ENCODE data around the gene WDR33. TPM values are rescaled to one million over a fixed set of nuclear protein-coding genes. Genes with fewer than 3 reads are reported as not detected.

The WDR33 gene
- total RNA-seq, 1 donor from 2014 or later, result 31.3 TPM

DNA sequence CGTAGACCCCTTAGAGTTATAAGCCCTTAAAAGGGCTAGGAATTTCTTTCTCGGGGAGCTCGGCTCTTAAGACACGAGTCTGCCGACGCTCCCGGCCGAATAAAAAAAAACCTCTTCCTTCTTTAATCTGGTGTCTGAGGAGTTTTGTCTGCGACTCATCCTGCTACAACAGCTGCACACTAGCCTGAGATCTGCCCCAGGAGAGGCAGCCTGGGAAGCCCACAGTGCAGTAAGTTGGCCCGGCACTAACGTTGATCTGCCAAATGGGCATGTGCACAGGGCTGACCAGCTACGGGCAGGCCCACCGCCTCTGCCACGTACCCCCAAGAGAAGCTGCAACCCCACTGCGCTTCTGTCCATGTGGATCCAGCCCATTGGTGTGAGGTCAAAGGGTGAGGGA, 127.2 kb downstream of the WDR33 start:
- Histone ChIP-seq H3K4me3 (ENCODE audit: low read depth, low read length) (no peak overlapping the region), H3K27me3 (ENCODE audit: control insufficient read depth, insufficient read depth, low read length) (no peaks in the 10 kb centered on the region), H3K36me3 (ENCODE audit: control insufficient read depth, insufficient read depth, low read length) (no peaks in the 10 kb centered on the region)
- DNase-seq (ENCODE audit: low read depth) (no peak), FAIRE-seq (no peak)
- no peak for TF ChIP-seq CTCF (IDR thresholded peaks at IDR 0.05; ENCODE audit: insufficient read depth, low read length, severe bottlenecking)

- no peak for TF ChIP-seq CTCF (IDR thresholded peaks at IDR 0.05; ENCODE audit: insufficient read depth, low read length, severe bottlenecking)
Measured at GRCh38 chr2:127683056-127683455, 127.9 kb downstream of the WDR33 start.

GRCh38 chr2:127681976-127682857, 128.8 kb downstream of the WDR33 start:
- TF ChIP-seq CTCF (IDR thresholded peaks at IDR 0.05; ENCODE audit: insufficient read depth, low read length, severe bottlenecking), result no peak
- FAIRE-seq, result no peak

More at GRCh38 chr2:127683056-127683455, 127.9 kb downstream of the WDR33 start:
- DNase-seq (ENCODE audit: low read depth) (no peak), FAIRE-seq (no peak)
- peaks cover 6% of the 10 kb centered on the region for H3K27me3 ChIP-seq (ENCODE audit: control insufficient read depth, insufficient read depth, low read length)
- H3K4me3 ChIP-seq (ENCODE audit: low read depth, low read length), result no peak overlapping the region
- no peaks in the 10 kb centered on the region for H3K36me3 ChIP-seq (ENCODE audit: control insufficient read depth, insufficient read depth, low read length)

DNA sequence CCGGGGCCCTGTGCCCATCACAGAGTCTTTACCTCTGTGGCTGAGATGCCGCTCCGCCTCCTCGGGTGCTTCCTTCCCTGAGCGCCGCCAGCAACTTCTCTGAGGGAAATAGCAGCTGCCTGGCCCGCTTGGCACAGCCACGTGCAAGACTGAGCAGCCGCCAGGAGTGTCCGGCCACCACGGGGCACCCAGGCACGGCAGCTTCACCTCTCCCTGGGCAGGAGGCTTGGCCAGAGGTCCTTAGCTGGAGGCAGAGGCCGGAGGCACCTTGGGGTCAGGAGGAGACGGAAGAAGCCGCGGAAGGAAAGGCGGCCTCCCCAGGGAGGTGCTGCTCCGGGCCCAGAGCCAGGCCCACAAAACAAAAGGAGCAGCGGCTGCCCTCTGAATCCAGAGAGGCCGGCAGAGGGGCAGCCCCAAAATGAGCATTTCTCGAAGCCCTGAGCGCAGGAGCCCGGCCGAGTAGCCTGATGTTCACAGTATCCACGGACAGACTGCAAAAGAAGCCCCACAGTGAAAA, 129.6 kb downstream of the WDR33 start:
- TF ChIP-seq CTCF (IDR thresholded peaks at IDR 0.05; ENCODE audit: insufficient read depth, low read length, severe bottlenecking), result no peak
- Histone ChIP-seq H3K36me3 (ENCODE audit: control insufficient read depth, insufficient read depth, low read length) (no peaks in the 10 kb centered on the region), H3K27me3 (ENCODE audit: control insufficient read depth, insufficient read depth, low read length) (peaks cover 16% of the 10 kb centered on the region), H3K4me3 (ENCODE audit: low read depth, low read length) (no peak overlapping the region)
- DNase-seq (ENCODE audit: low read depth) (no peak), FAIRE-seq (no peak)

More at GRCh38 chr2:127681976-127682857, 128.8 kb downstream of the WDR33 start:
- Histone ChIP-seq H3K27me3 (ENCODE audit: control insufficient read depth, insufficient read depth, low read length) (peaks cover 12% of the 10 kb centered on the region), H3K4me3 (ENCODE audit: low read depth, low read length) (no peak overlapping the region), H3K36me3 (ENCODE audit: control insufficient read depth, insufficient read depth, low read length) (no peaks in the 10 kb centered on the region)
- DNase-seq (ENCODE audit: low read depth), result no peak

DNA sequence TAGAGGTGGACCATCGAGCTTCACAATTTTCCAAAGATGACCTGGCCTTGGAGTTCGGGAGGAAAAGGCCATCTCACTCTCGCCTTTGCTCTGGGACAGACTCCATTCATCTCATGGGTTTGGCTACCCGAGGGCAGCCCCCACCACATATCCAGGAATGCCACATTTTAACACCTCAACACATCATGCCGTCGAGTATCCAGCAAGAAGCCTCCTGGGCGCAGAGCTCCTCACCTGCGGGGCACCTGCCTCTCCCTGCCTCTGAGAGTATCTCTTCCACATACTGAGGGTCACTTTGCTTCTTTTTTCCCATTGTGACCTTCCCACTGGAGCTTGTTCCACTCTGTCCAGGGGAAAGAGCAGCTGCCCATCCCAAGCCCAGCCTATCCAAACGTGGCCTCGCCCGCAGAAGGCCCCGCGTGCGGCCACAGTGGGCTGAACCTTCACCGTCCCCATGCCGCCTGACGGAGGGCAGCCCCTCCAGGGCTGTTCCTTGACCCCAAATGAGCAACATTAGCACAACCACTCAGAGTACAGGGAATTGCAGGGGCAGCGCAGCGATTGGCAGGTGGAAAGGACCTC, 130.2 kb downstream of the WDR33 start:
- FAIRE-seq (no peak), DNase-seq (ENCODE audit: low read depth) (no peak)
- H3K27me3 ChIP-seq (ENCODE audit: control insufficient read depth, insufficient read depth, low read length), result peaks cover 20% of the 10 kb centered on the region
- TF ChIP-seq CTCF (IDR thresholded peaks at IDR 0.05; ENCODE audit: insufficient read depth, low read length, severe bottlenecking), result no peak
- no peak overlapping the region for H3K4me3 ChIP-seq (ENCODE audit: low read depth, low read length)
- H3K36me3 ChIP-seq (ENCODE audit: control insufficient read depth, insufficient read depth, low read length), result no peaks in the 10 kb centered on the region
